H1 (cell line): ENCODE data around the gene ATP11A. TPM values are rescaled to one million over a fixed set of nuclear protein-coding genes. Genes with fewer than 3 reads are reported as not detected.

ENCODE experiments used
- CTCF ChIA-PET: fragments of 300-600 bp; sonication (Branson Sonifier 250); formaldehyde crosslinking; loops from one replicate; lab custom pipeline; 2021; ENCODE audit not compliant: partially characterized antibody; lab: Charles Lee
- POLR2A ChIA-PET: fragments of 300-600 bp; sonication (Branson Sonifier 250); formaldehyde crosslinking; loops from one replicate; lab custom pipeline; 2021; ENCODE audit warnings: inconsistent platforms; ENCODE audit not compliant: partially characterized antibody; lab: Charles Lee
- DNase-seq, 2 experiments: peaks; one replicate each; pipeline versions ENCODE4 v3.0.0 to v3.0.0-alpha.2; 2010 to 2022; ENCODE audit warnings: low spot score in 2 of 2, low read depth in 1 of 2, mixed read lengths in 1 of 2
- FAIRE-seq: peaks from 2 replicates; lab custom pipeline; 2011; peaks lifted over from hg19 to GRCh38; lab: Jason Lieb, UNC
- H2AFZ ChIP-seq: 2 replicates; pipeline ENCODE4 v1.8.1; 2012; ENCODE audit warnings: low read length, inconsistent platforms
- H2AK5ac ChIP-seq: 2 replicates; pipeline ENCODE4 v1.6.1; 2013; ENCODE audit warnings: low read depth, low read length
- H2BK120ac ChIP-seq: replicated peaks from 2 replicates; pipeline ENCODE3; 2013; ENCODE audit warnings: low read depth, low read length, inconsistent platforms
- H2BK12ac ChIP-seq: 2 replicates; pipeline ENCODE4 v1.6.1; 2013; ENCODE audit warnings: low read depth, low read length
- H2BK15ac ChIP-seq: 2 replicates; pipeline ENCODE4 v1.6.1; 2013; ENCODE audit warnings: low read length
- H2BK20ac ChIP-seq: 2 replicates; pipeline ENCODE4 v1.6.1; 2013; ENCODE audit warnings: low read length
- H2BK5ac ChIP-seq: 2 replicates; pipeline ENCODE4 v1.6.1; 2013; ENCODE audit warnings: low read depth, low read length
- H3K14ac ChIP-seq: 2 replicates; pipeline ENCODE4 v1.6.1; 2013; ENCODE audit warnings: inconsistent platforms; ENCODE audit not compliant: insufficient read length
- H3K18ac ChIP-seq: 2 replicates; pipeline ENCODE4 v1.6.1; 2013; ENCODE audit warnings: low read length; ENCODE audit errors: extremely low read depth
- H3K23ac ChIP-seq: 2 replicates; pipeline ENCODE4 v1.6.1; 2013; ENCODE audit warnings: inconsistent platforms; ENCODE audit not compliant: insufficient read length
- H3K23me2 ChIP-seq: 2 replicates; pipeline ENCODE4 v1.6.1; 2013; ENCODE audit warnings: low read depth, low read length
- H3K27ac ChIP-seq: 2 replicates; pipeline ENCODE4 v1.6.1; 2011; ENCODE audit warnings: low read depth, low read length, inconsistent platforms
- H3K27me3 ChIP-seq, 4 experiments: replicated peaks in 1 of 4; 1 replicate in 1 of 4; 2 replicates in 3 of 4; pipeline versions ENCODE4 v1.6.1 to v1.8.1; 2011 to 2013; ENCODE audit warnings: low read length in 3 of 4, mild to moderate bottlenecking in 3 of 4, inconsistent platforms in 2 of 4, mixed read lengths in 2 of 4, moderate library complexity in 1 of 4; ENCODE audit not compliant: control insufficient read depth in 3 of 4, insufficient read depth in 3 of 4; ENCODE audit errors: extremely low read depth in 1 of 4
- H3K36me3 ChIP-seq, 4 experiments: 2 replicates each; pipeline versions ENCODE4 v1.6.1 to v1.8.1; 2011 to 2013; ENCODE audit warnings: mild to moderate bottlenecking in 4 of 4, low read length in 3 of 4, moderate library complexity in 2 of 4, control low read depth in 1 of 4, inconsistent platforms in 1 of 4; ENCODE audit not compliant: insufficient read depth in 4 of 4, control insufficient read depth in 2 of 4
- H3K4ac ChIP-seq: replicated peaks from 2 replicates; pipeline ENCODE3; 2013; ENCODE audit warnings: low read length, low read depth, mixed read lengths, inconsistent platforms; ENCODE audit not compliant: insufficient read length
- H3K4me1 ChIP-seq, 4 experiments: replicated peaks in 1 of 4; 1 replicate in 1 of 4; 2 replicates in 3 of 4; pipeline versions ENCODE4 v1.6.1 to v1.8.1; 2011 to 2013; ENCODE audit warnings: low read length in 3 of 4, inconsistent platforms in 2 of 4, mixed read lengths in 1 of 4; ENCODE audit not compliant: insufficient read depth in 4 of 4, control insufficient read depth in 3 of 4
- H3K4me2 ChIP-seq, 2 experiments: 2 replicates each; pipeline versions ENCODE4 v1.6.1 to v1.8.1; 2011 to 2013; ENCODE audit warnings: low read depth in 2 of 2, low read length in 2 of 2, control low read depth in 1 of 2, inconsistent platforms in 1 of 2, mild to moderate bottlenecking in 1 of 2; ENCODE audit not compliant: insufficient read depth in 1 of 2
- H3K4me3 ChIP-seq, 4 experiments: fragments of 200-600, 300-600 bp in 1 of 4; sonication (generic), shearing (Covaris generic), sonication (Bioruptor Twin) in 1 of 4; 2 replicates each; pipeline versions ENCODE4 v1.5.1 to v1.8.1; 2011 to 2016; ENCODE audit warnings: low read length in 4 of 4, low read depth in 3 of 4, control low read depth in 2 of 4, inconsistent platforms in 2 of 4, mild to moderate bottlenecking in 2 of 4, mixed read lengths in 1 of 4, moderate library complexity in 1 of 4; ENCODE audit not compliant: insufficient read depth in 2 of 4; ENCODE audit errors: extremely low read depth in 1 of 4
- H3K56ac ChIP-seq: replicated peaks from 2 replicates; pipeline ENCODE3; 2013; ENCODE audit warnings: low read depth, mild to moderate bottlenecking, mixed read lengths, low read length, inconsistent platforms; ENCODE audit not compliant: insufficient read length
- H3K79me1 ChIP-seq: 2 replicates; pipeline ENCODE4 v1.6.1; 2013; ENCODE audit warnings: low read depth, low read length, control low read depth
- H3K79me2 ChIP-seq, 2 experiments: 2 replicates each; pipeline versions ENCODE4 v1.6.1 to v1.8.1; 2012 to 2013; ENCODE audit warnings: low read length in 2 of 2, mild to moderate bottlenecking in 2 of 2, inconsistent platforms in 1 of 2; ENCODE audit not compliant: insufficient read depth in 2 of 2, control insufficient read depth in 1 of 2
- H3K9ac ChIP-seq, 4 experiments: replicated peaks in 1 of 4; 1 replicate in 1 of 4; 2 replicates in 3 of 4; pipeline versions ENCODE4 v1.6.1 to v1.8.1; 2011 to 2013; ENCODE audit warnings: low read depth in 3 of 4, low read length in 3 of 4, control low read depth in 2 of 4, mild to moderate bottlenecking in 2 of 4, moderate library complexity in 2 of 4, inconsistent platforms in 1 of 4; ENCODE audit errors: extremely low read depth in 1 of 4
- H3K9me3 ChIP-seq, 2 experiments: 2 replicates each; pipeline versions ENCODE4 v1.6.1 to v1.8.1; 2012 to 2013; ENCODE audit warnings: mild to moderate bottlenecking in 2 of 2, moderate library complexity in 2 of 2, control low read depth in 1 of 2, inconsistent platforms in 1 of 2, low read depth in 1 of 2, low read length in 1 of 2, mixed read lengths in 1 of 2; ENCODE audit not compliant: insufficient read depth in 2 of 2
- H4K20me1 ChIP-seq, 2 experiments: replicated peaks in 1 of 2; 2 replicates each; pipeline versions ENCODE3 to v1.8.1; 2011 to 2013; ENCODE audit warnings: inconsistent platforms in 2 of 2, low read length in 2 of 2, mild to moderate bottlenecking in 1 of 2; ENCODE audit not compliant: insufficient read depth in 2 of 2, control insufficient read depth in 1 of 2
- H4K5ac ChIP-seq: 2 replicates; pipeline ENCODE4 v1.6.1; 2013; ENCODE audit warnings: low read length, low read depth, mixed read lengths, inconsistent platforms; ENCODE audit not compliant: insufficient read length
- H4K8ac ChIP-seq: 2 replicates; pipeline ENCODE4 v1.8.0; 2013; ENCODE audit warnings: mild to moderate bottlenecking, moderate library complexity, low read length, inconsistent platforms; ENCODE audit not compliant: insufficient read depth; ENCODE audit errors: extremely low read depth
- H4K91ac ChIP-seq: replicated peaks from 2 replicates; pipeline ENCODE3; 2013; ENCODE audit warnings: low read length, mixed read lengths, inconsistent platforms; ENCODE audit not compliant: insufficient read length
- BACH1 ChIP-seq: IDR thresholded peaks from 2 replicates; pipeline ENCODE4 v1.6.1; 2012; ENCODE audit warnings: low read length, improper control_type of control experiment
- BRCA1 ChIP-seq: IDR thresholded peaks from 2 replicates; pipeline ENCODE4 v1.6.1; 2012; ENCODE audit warnings: low read depth, low read length, improper control_type of control experiment
- CBX5 ChIP-seq: fragments of 300-800, 300-1000 bp; sonication (generic); IDR thresholded peaks from 2 replicates; pipeline ENCODE4 v1.7.1; 2016; ENCODE audit warnings: antibody characterized with exemption, low read length, low read depth
- CREB1 ChIP-seq: IDR thresholded peaks from 2 replicates; pipeline ENCODE4 v1.6.1; 2012; ENCODE audit warnings: inconsistent platforms
- EGR1 ChIP-seq: IDR thresholded peaks from 2 replicates; pipeline ENCODE4 v1.6.1; 2011; ENCODE audit warnings: low read depth, low read length, borderline replicate concordance
- HDAC2 ChIP-seq, 2 experiments: fragments of 300-600 bp in 1 of 2; sonication (generic) in 1 of 2; IDR thresholded peaks; 2 replicates each; pipeline ENCODE4 v1.6.1; 2011 to 2012; ENCODE audit warnings: low read depth in 2 of 2, low read length in 2 of 2, mild to moderate bottlenecking in 2 of 2, moderate library complexity in 2 of 2, borderline replicate concordance in 1 of 2, inconsistent platforms in 1 of 2
- JUND ChIP-seq: IDR thresholded peaks from 2 replicates; pipeline ENCODE4 v1.6.1; 2011; ENCODE audit warnings: mild to moderate bottlenecking, improper control_type of control experiment, low read length
- KDM4A ChIP-seq: IDR thresholded peaks from one replicate; pipeline ENCODE4 v1.7.1; 2012; ENCODE audit warnings: low read depth, mild to moderate bottlenecking, moderate library complexity, low read length, inconsistent platforms; ENCODE audit not compliant: severe bottlenecking
- KDM5A ChIP-seq: fragments of 200-600 bp; IDR thresholded peaks from 2 replicates; pipeline ENCODE4 v1.7.1; 2012; ENCODE audit warnings: mild to moderate bottlenecking, low read length, inconsistent platforms, mixed read lengths
- MAX ChIP-seq: IDR thresholded peaks from 2 replicates; pipeline ENCODE4 v1.6.1; 2012; ENCODE audit warnings: inconsistent platforms
- RBBP5 ChIP-seq: IDR thresholded peaks from 2 replicates; pipeline ENCODE4 v1.7.1; 2012; ENCODE audit warnings: low read depth, mild to moderate bottlenecking, inconsistent platforms, low read length, moderate library complexity, borderline replicate concordance
- TAF1 ChIP-seq: IDR thresholded peaks from 2 replicates; pipeline ENCODE4 v1.6.1; 2011; ENCODE audit warnings: mild to moderate bottlenecking, low read depth, low read length
- TAF7 ChIP-seq: optimal IDR thresholded peaks from 2 replicates; pipeline ENCODE3; 2011; ENCODE audit warnings: low read depth, mild to moderate bottlenecking, inconsistent platforms, low read length, moderate library complexity, borderline replicate concordance
- WGBS, 2 experiments: shearing (Covaris generic) in 1 of 2; methylation state at CpG; one replicate each; pipeline versions ENCODE4 v1.1.6 to v1.1.7; 2013 to 2015; ENCODE audit warnings: low lambda C conversion rate in 2 of 2, mixed read lengths in 2 of 2, inconsistent platforms in 1 of 2, low coverage in 1 of 2, missing lambda C conversion rate in 1 of 2; ENCODE audit not compliant: insufficient replicate concordance in 2 of 2, insufficient coverage in 1 of 2, insufficient read length in 1 of 2; ENCODE audit errors: extremely low coverage in 1 of 2, missing lambda C conversion rate in 1 of 2; 5-methylcytosine and 5-hydroxymethylcytosine counted together
- polyA plus RNA-seq, 7 experiments: library from polyadenylated mRNA; depleted of rRNA in 3 of 7; stranded (reverse) in 5 of 7; unstranded in 2 of 7; fragments of >200 nt in 5 of 7; fragments of 200-250 nt in 2 of 7; gene quantifications; 1 replicate in 5 of 7; 2 replicates in 1 of 7; 4 replicates in 1 of 7; pipeline versions ENCODE4 v1.2.1 to v1.2.3, GENCODE V29; 2011 to 2013; ENCODE audit warnings: missing spikeins in 2 of 7, mixed read lengths in 2 of 7
- total RNA-seq: library from RNA; stranded (reverse); fragmentation: NEBNext Ultra II Directional; extraction: Animal tissue kit (Norgen Biotek cat#: 25700); gene quantifications from 2 replicates; pipeline ENCODE4 v1.2.1, GENCODE V29; 2021
- TF ChIP-seq, protein P1 (sequence below): IDR thresholded peaks from 2 replicates; pipeline ENCODE4 v1.6.1; 2011; ENCODE audit warnings: low read depth, mild to moderate bottlenecking, low read length; ENCODE audit not compliant: insufficient read depth

ATP11A gene
- total and polyA plus RNA-seq, 2 of the 8 experiments (the other 6 are each of a cell fraction or from before 2014, with no cell fraction given): 28.8 to 72.9 TPM

DNA sequence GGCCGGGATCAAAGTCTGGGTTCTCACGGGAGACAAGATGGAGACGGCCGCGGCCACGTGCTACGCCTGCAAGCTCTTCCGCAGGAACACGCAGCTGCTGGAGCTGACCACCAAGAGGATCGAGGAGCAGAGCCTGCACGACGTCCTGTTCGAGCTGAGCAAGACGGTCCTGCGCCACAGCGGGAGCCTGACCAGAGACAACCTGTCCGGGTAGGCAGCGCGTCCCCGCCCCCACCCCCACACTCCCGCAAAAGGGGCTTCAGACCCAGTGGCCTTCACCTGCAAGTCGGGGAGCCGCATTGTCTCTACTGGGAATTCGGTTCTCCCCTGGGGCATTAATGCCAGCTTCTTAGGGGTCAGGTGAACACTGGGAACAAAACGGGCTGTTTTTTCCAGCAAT, 164.5 kb downstream of the ATP11A start:
- no peak overlapping the region for H2BK120ac ChIP-seq
- H3K14ac ChIP-seq: no peak overlapping the region
- POLR2A ChIA-PET: interaction anchor here (1.1 kb wide), 1 partner anchor 100 kb away, joined by 3 read pairs; no protein-coding TSS in a partner anchor
- H2BK15ac ChIP-seq: no peak overlapping the region
- H3K4me1 ChIP-seq: no peaks in the 10 kb centered on the region
- H3K79me2 ChIP-seq: no peaks in the 10 kb centered on the region
- CTCF ChIA-PET: interaction anchor here (0.6 to 2.4 kb wide), 5 partner anchors 8 to 138 kb away, joined by 3 to 9 read pairs (median 4); no protein-coding TSS in a partner anchor
- no peak overlapping the region for H2BK12ac ChIP-seq
- no peak overlapping the region for H2AK5ac ChIP-seq
- H3K9ac ChIP-seq: no peak overlapping the region
- peaks cover 0 to 3% of the 10 kb centered on the region in 2 experiments for H4K20me1 ChIP-seq
- H3K23me2 ChIP-seq: no peaks in the 10 kb centered on the region
- H3K4ac ChIP-seq: no peak overlapping the region
- H2AFZ ChIP-seq: no peak overlapping the region
- H4K91ac ChIP-seq: no peak overlapping the region
- H3K9me3 ChIP-seq: no peaks in the 10 kb centered on the region
- WGBS, 2 experiments: 92% methylated on average over 25 of the region's 25 CpGs; no CpG with 5 or more reads in 1 of the 2 experiments
- H3K4me3 ChIP-seq: no peak overlapping the region
- H3K23ac ChIP-seq: no peak overlapping the region
- H4K5ac ChIP-seq: no peak overlapping the region
- H3K36me3 ChIP-seq: peaks cover 0 to 61% (median 31%) of the 10 kb centered on the region in 4 experiments; a peak in 5 of 8 replicates
- no peak for DNase-seq
- no peak for FAIRE-seq
- no peak overlapping the region for H2BK20ac ChIP-seq
- H3K18ac ChIP-seq: no peak overlapping the region
- H3K56ac ChIP-seq: no peak overlapping the region
- no peaks in the 10 kb centered on the region for H3K79me1 ChIP-seq
- no peak overlapping the region for H4K8ac ChIP-seq
- H3K27ac ChIP-seq: no peak overlapping the region
- no peak overlapping the region for H2BK5ac ChIP-seq
- no peaks in the 10 kb centered on the region for H3K27me3 ChIP-seq
- H3K4me2 ChIP-seq: no peak overlapping the region
- TF ChIP-seq, protein P1, sequence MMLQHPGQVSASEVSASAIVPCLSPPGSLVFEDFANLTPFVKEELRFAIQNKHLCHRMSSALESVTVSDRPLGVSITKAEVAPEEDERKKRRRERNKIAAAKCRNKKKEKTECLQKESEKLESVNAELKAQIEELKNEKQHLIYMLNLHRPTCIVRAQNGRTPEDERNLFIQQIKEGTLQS: no peak
- TF ChIP-seq EGR1 (no peak), BRCA1 (no peak), RBBP5 (no peak), BACH1 (no peak), JUND (no peak), CREB1 (no peak), HDAC2 (IDR thresholded peaks at IDR 0.05; ENCODE audit: borderline replicate concordance in 1 of 2, low read depth in 2 of 2, low read length in 2 of 2) (no peak), MAX (no peak), TAF7 (no peak), CBX5 (no peak), TAF1 (no peak), KDM4A (no peak), KDM5A (no peak)
